Prostate gland (tissue), 2 donors: Measurements from ENCODE around the gene SLIT3.

Experiments used
- CTCF ChIP-seq, 4 experiments: fragments of 200-600 bp in 2 of 4; fragments of 450-650 bp in 2 of 4; sonication (generic) in 2 of 4; IDR thresholded peaks; 1 replicate in 3 of 4; 2 replicates in 1 of 4; pipeline ENCODE4 v1.5.1; 2016 to 2019; ENCODE audit warnings: antibody characterized with exemption in 4 of 4, mild to moderate bottlenecking in 2 of 4, moderate library complexity in 2 of 4
- POLR2A ChIP-seq: fragments of 450-650 bp; IDR thresholded peaks from one replicate; pipeline ENCODE4 v1.6.1; 2016; ENCODE audit warnings: antibody characterized with exemption, mild to moderate bottlenecking
- POLR2AphosphoS5 ChIP-seq: sonication (generic); formaldehyde crosslinking; IDR thresholded peaks from one replicate; pipeline ENCODE4 v1.6.1; 2017; ENCODE audit warnings: antibody characterized with exemption

- TF ChIP-seq CTCF (IDR thresholded peaks at IDR 0.05) (no peak), POLR2A (no peak), POLR2AphosphoS5 (no peak)
Observed at GRCh38 chr5:168793841-168794837, 506.8 kb downstream of the SLIT3 start.
